Ascending aorta (tissue), 2 donors: ENCODE results near the gene PLEK. TPM values are rescaled to one million over a fixed set of nuclear protein-coding genes. Genes with fewer than 3 reads are reported as not detected.
"Not testable (repeated sequence)": the region's sequence is repeated elsewhere in the genome, so short reads cannot be mapped to it uniquely, and the experiment has no call there.

Experiments
- DNase-seq, 2 donors: peaks; one replicate each; pipeline ENCODE4 v3.0.0-alpha.2; 2019; ENCODE audit warnings: low spot score in 2 of 2
- H3K27ac ChIP-seq, 2 donors: fragments of 200-600 bp; sonication (generic); one replicate each; pipeline ENCODE4 v1.5.1; 2016 to 2017; ENCODE audit warnings: mild to moderate bottlenecking in 1 of 2
- H3K27me3 ChIP-seq: fragments of 200-600 bp; sonication (generic); one replicate; pipeline ENCODE4 v1.5.1; 2017
- H3K36me3 ChIP-seq, 2 donors: fragments of 200-600 bp; sonication (generic); one replicate each; pipeline ENCODE4 v1.5.1; 2016
- H3K4me1 ChIP-seq, 2 donors: fragments of 200-600 bp; sonication (generic); one replicate each; pipeline ENCODE4 v1.5.1; 2016 to 2017; ENCODE audit warnings: mild to moderate bottlenecking in 1 of 2
- H3K4me3 ChIP-seq, 2 donors: fragments of 200-600 bp; sonication (generic); one replicate each; pipeline ENCODE4 v1.5.1; 2016 to 2017; ENCODE audit warnings: mild to moderate bottlenecking in 1 of 2
- H3K9me3 ChIP-seq, 2 donors: fragments of 200-600 bp; sonication (generic); one replicate each; pipeline ENCODE4 v1.5.1; 2016
- intact Hi-C: fragments of 100-400 bp; cut with DNase I; formaldehyde crosslinking; loops from one replicate; pipeline ENCODE4 v1.15.1; 2023
- total RNA-seq: library from RNA; depleted of rRNA; stranded (reverse); fragments of >200 nt; gene quantifications from one replicate; pipeline ENCODE4 v1.1.0, GENCODE V29; 2016
- TF ChIP-seq, protein P1 (sequence below), 3 experiments: fragments of 200-600 bp in 2 of 3; fragments of 450-650 bp in 1 of 3; sonication (generic) in 2 of 3; IDR thresholded peaks; one replicate each; pipeline ENCODE4 v1.5.1; 2016 to 2019; ENCODE audit warnings: antibody characterized with exemption in 3 of 3, mild to moderate bottlenecking in 1 of 3, moderate library complexity in 1 of 3

PLEK gene
- total RNA-seq, 1 donor from 2014 or later = 1.5 TPM

DNA sequence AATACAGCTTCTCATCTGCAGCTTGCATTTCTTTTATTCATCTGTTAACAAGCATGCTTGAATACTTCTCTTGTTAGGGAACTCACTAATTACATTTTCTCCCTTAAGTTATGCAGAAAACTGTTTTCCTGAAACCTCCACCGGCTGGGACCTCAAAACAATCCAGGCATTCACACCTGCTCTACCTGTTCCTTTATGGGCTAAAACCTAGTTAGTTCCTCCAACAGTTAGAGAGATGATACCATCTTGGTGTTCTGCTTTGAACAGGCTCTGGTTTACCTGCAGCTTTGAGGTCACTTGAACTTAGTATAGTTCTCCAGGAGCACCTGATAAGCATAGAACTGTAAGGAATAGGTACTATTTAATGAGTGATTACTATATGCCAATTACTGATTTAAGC is 6.1 kb downstream of the PLEK start:
- Histone ChIP-seq H3K4me1 (peaks cover 0 to 2% of the 10 kb centered on the region in 2 donors), H3K27ac (no peak overlapping the region), H3K27me3 (no peaks in the 10 kb centered on the region), H3K4me3 (no peak overlapping the region), H3K36me3 (no peaks in the 10 kb centered on the region), H3K9me3 (no peaks in the 10 kb centered on the region)
- DNase-seq = no peak
- TF ChIP-seq, protein P1, sequence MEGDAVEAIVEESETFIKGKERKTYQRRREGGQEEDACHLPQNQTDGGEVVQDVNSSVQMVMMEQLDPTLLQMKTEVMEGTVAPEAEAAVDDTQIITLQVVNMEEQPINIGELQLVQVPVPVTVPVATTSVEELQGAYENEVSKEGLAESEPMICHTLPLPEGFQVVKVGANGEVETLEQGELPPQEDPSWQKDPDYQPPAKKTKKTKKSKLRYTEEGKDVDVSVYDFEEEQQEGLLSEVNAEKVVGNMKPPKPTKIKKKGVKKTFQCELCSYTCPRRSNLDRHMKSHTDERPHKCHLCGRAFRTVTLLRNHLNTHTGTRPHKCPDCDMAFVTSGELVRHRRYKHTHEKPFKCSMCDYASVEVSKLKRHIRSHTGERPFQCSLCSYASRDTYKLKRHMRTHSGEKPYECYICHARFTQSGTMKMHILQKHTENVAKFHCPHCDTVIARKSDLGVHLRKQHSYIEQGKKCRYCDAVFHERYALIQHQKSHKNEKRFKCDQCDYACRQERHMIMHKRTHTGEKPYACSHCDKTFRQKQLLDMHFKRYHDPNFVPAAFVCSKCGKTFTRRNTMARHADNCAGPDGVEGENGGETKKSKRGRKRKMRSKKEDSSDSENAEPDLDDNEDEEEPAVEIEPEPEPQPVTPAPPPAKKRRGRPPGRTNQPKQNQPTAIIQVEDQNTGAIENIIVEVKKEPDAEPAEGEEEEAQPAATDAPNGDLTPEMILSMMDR (IDR thresholded peaks at IDR 0.05) = no peak
- intact Hi-C loops = no loop called here

DNA sequence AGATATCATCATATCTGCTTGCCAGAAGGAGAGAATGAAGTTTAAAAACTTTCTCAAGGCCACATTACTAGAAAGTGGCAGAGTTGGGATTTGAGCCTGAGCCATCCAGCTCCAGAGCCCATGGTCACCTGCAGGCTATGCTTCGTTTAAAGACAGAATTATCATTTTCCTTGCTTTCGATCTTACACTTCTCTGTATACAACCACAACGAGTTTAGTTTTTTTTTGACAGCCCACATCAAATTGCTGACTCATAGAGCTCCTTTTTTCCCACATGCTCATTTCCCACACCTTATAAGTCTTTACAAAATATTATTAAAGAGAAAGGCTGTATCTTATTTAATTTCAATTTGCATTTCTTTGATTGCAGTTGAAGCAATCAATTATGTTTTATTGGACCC is 6.5 kb downstream of the PLEK start:
- TF ChIP-seq, protein P1 (IDR thresholded peaks at IDR 0.05) = no peak
- Histone ChIP-seq H3K9me3 (no peaks in the 10 kb centered on the region), H3K4me1 (peaks cover 0 to 2% of the 10 kb centered on the region in 2 donors), H3K4me3 (no peak overlapping the region), H3K27ac (no peak overlapping the region), H3K27me3 (no peaks in the 10 kb centered on the region), H3K36me3 (no peaks in the 10 kb centered on the region)
- intact Hi-C loops = no loop called here
- DNase-seq = no peak

DNA sequence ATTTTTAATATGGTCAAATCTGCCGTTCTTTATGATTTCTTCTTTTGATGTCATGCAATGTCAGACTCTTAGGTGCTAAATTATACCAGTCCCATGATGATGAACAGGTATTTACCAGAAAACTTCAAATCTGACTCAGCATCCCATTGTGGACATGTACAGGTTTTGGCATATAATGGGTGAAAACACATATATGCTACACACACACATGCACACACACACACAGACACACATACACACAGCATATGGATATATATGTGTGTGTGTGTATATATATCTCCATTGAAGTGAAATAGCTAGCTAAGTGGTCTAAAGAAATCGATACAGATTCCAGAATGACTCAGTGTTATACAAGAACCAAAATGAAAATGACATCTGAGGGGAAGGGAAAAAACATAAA is 7.4 kb downstream of the PLEK start:
- TF ChIP-seq, protein P1 (IDR thresholded peaks at IDR 0.05) = no peak
- Histone ChIP-seq H3K4me3 (no peak overlapping the region), H3K9me3 (no peaks in the 10 kb centered on the region), H3K4me1 (peaks cover 0 to 2% of the 10 kb centered on the region in 2 donors), H3K36me3 (no peaks in the 10 kb centered on the region), H3K27me3 (no peaks in the 10 kb centered on the region), H3K27ac (no peak overlapping the region)
- intact Hi-C loops = no loop called here
- no peak for DNase-seq

DNA sequence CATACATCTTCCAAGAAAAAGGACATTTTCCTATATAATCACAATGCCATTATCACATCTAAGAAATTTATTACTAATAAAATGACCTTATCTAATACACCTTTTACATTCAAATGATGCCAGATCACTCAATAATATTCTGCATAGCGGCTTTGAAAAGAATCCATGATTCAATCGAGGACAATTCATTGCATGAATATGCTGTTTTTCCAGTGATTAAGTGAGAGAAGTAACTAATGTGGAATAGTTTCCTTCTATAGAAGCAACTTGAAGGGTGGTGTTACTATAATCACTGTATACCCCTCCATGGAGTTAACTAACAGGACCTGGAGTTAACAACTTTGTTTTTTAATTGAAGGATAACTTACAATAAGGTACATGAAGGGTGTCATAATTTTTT is 9.1 kb downstream of the PLEK start:
- TF ChIP-seq, protein P1 (IDR thresholded peaks at IDR 0.05) = no peak
- Histone ChIP-seq H3K4me1 (no peaks in the 10 kb centered on the region), H3K9me3 (no peaks in the 10 kb centered on the region), H3K27me3 (no peaks in the 10 kb centered on the region), H3K4me3 (no peak overlapping the region), H3K36me3 (no peaks in the 10 kb centered on the region), H3K27ac (no peak overlapping the region)
- no peak for DNase-seq
- intact Hi-C loops = no loop called here

DNA sequence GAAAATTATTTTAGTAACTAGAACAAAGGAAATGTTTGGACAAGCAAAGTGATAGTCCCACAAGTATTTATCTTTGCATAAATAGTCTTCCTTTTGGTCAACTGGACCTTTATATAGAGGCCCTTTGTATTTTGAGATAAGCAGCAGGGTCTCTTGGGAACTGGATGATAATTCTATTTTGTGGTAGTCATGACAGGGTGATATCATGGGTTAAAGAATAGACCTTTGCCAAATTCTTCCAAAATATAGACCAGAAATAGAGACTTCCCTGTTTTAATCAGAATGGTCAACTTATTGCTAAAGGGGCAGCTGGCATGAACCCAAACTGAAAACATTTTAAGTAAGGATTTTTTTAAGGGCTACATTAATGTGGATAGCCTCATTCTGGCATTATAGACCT is 10.5 kb downstream of the PLEK start:
- intact Hi-C loops = no loop called here
- Histone ChIP-seq H3K9me3 (no peaks in the 10 kb centered on the region), H3K4me1 (no peaks in the 10 kb centered on the region), H3K27ac (no peak overlapping the region), H3K27me3 (no peaks in the 10 kb centered on the region), H3K36me3 (no peaks in the 10 kb centered on the region), H3K4me3 (no peak overlapping the region)
- TF ChIP-seq, protein P1 (IDR thresholded peaks at IDR 0.05) = no peak
- DNase-seq = no peak

DNA sequence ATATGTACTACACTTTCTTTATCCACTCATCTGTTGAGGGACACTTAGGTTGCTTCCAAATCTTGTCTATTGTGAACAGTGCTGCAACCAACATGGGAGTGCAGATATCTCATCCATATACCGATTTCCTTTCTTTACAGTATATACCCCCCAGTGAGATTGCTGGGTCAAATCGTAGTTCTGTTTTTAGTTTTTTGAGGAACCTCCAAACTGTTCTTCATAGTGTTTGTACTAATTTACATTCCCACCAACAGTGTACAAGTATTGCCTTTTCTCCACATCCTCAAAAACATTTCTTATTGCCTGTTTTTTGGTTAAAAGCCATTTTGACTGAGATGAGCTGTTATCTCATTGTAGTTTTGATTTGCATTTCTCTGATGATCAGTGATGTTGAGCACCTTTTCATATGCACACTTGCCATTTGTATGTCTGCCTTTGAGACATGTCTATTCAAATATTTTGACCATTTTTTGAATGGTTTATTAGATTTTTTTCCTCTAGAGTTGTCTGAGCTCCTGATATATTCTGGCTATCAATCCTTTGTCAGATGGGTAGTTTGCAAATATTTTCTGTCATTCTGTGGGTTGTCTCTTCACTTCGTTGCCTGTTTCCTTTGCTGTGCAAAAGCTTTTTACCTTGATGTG is 12.2 kb downstream of the PLEK start:
- Histone ChIP-seq H3K27me3 (no peaks in the 10 kb centered on the region), H3K36me3 (no peaks in the 10 kb centered on the region), H3K9me3 (no peaks in the 10 kb centered on the region), H3K27ac (no peak overlapping the region), H3K4me1 (no peaks in the 10 kb centered on the region), H3K4me3 (no peak overlapping the region)
- DNase-seq = no peak
- intact Hi-C loops = no loop called here
- TF ChIP-seq, protein P1 (IDR thresholded peaks at IDR 0.05) = no peak

DNA sequence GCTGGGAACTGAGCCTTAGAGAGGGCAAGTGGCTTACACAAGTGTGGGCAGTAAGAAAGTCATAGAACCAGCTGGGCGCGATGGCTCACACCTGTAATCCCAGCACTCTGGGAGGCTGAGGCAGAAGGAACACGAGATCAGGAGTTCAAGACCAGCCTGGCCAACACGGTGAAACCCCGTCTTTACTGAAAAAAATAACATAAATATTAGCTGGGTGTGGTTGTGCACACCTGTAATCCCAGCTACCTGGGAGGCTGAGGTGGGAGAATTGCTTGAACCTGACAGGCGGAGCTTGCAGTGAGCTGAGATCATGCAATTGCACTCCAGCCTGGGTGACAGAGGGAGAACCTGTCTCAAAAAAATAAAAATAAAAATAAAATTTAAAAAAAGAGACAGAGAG is 13.7 kb downstream of the PLEK start:
- H3K9me3 ChIP-seq, DNase-seq, H3K36me3 ChIP-seq, intact Hi-C loops, H3K4me3 ChIP-seq, H3K27ac ChIP-seq, H3K27me3 ChIP-seq, H3K4me1 ChIP-seq: not testable (repeated sequence)
